GM12874 (cell line): Measurements from ENCODE around the gene TPRG1L.

Source experiments
- TF ChIP-seq, protein P1 (sequence below): IDR thresholded peaks from 2 replicates; pipeline ENCODE4 v1.5.1; 2011; ENCODE audit warnings: low read depth, mild to moderate bottlenecking, control low read depth, low read length, moderate library complexity; ENCODE audit not compliant: insufficient read depth

TPRG1L gene

DNA sequence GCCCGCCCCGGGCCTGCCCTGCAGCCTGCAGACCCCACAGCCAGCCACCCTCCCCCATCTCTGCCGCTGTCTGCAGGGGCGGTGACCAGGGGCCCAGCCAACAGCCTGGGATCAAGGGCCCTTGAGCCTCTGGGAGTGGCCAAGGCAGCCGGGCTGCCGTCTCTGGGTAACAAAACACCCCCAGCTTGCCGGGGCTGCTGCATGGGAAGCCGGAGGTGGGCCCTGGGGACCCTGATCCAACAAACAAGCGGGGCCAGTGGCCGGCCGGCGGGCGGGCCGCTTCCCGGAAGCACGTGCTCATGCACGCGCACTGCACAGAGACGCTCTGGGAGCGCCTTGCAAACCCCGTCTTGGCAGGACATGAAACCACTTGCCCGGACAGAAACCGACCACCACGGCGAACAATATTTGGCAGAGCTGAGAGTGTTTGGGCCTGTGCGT lies 26.7 kb upstream of the TPRG1L start:
- TF ChIP-seq, protein P1, sequence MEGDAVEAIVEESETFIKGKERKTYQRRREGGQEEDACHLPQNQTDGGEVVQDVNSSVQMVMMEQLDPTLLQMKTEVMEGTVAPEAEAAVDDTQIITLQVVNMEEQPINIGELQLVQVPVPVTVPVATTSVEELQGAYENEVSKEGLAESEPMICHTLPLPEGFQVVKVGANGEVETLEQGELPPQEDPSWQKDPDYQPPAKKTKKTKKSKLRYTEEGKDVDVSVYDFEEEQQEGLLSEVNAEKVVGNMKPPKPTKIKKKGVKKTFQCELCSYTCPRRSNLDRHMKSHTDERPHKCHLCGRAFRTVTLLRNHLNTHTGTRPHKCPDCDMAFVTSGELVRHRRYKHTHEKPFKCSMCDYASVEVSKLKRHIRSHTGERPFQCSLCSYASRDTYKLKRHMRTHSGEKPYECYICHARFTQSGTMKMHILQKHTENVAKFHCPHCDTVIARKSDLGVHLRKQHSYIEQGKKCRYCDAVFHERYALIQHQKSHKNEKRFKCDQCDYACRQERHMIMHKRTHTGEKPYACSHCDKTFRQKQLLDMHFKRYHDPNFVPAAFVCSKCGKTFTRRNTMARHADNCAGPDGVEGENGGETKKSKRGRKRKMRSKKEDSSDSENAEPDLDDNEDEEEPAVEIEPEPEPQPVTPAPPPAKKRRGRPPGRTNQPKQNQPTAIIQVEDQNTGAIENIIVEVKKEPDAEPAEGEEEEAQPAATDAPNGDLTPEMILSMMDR: no peak

- TF ChIP-seq, protein P1: no peak
These were observed 26.1 kb upstream of the TPRG1L start for GRCh38 chr1:3598522-3599285.

- TF ChIP-seq, protein P1: no peak
These were observed 25.5 kb upstream of the TPRG1L start for GRCh38 chr1:3599286-3599811.

- TF ChIP-seq, protein P1: no peak
These were observed 25.0 kb upstream of the TPRG1L start for GRCh38 chr1:3599816-3600215.

DNA sequence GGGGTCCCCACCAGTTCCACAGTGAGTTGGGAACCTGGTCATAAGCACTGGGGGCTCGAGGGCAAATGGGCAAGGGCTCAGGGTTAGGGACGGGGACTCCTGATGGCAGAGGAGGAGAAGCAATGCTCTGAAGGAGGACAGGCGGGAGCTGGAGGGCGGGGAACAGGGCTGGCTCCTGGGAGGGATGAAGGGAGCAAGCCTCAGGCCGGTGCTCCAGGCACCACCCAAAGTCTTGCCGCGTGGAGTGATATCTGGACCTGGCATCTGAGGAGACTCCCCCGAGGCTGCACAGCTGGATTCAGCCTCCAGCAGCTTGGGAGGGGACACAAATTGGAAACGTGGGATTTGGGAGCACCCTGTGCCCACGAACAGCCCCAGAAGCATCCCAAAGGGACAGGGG lies 24.5 kb upstream of the TPRG1L start:
- TF ChIP-seq, protein P1: no peak

GRCh38 chr1:3601743-3602142 lies 23.1 kb upstream of the TPRG1L start:
- TF ChIP-seq, protein P1: no peak

DNA sequence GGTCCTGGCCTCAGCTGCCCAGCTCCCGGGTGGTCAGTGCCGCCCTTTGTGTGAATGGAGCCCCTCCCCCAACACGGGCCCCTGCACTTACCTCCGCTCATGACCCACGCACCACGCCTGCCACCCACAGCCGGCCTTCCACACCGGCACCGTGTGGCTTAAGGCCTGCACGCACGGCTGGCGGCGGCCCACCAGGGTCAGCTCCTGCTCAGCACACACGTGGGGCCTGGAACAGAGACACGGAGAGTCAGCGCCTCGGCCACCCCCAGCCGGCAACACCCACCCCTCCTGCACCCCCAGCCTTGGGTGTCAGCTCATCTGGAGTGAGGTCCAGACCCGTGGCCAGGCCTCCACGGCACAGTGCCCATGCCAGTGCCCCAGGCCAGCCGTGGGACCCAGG lies 22.4 kb upstream of the TPRG1L start:
- TF ChIP-seq, protein P1: no peak
